ENCODE results near the gene ACOT7.

DNA sequence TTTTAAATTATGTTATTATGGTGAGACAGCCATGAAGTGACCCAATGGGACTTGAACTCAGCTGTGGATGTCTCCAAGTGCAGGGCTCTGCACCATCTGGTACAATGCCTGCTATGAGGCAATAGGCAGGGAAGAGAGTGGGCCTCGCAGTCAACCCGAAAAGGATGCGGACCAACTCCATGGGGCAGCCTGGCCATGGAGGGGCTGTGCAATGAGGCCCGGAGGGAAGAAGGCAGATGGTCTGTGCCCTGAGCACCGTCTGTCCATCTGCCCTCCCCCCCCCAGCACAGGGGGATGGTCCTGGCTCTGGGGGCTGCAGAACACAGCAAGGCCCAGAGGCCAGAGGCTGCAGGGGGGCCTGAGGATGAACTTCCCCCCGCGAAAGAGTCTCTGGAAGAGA lies 48.0 kb upstream of the ACOT7 start:
- TF ChIP-seq, protein P1, sequence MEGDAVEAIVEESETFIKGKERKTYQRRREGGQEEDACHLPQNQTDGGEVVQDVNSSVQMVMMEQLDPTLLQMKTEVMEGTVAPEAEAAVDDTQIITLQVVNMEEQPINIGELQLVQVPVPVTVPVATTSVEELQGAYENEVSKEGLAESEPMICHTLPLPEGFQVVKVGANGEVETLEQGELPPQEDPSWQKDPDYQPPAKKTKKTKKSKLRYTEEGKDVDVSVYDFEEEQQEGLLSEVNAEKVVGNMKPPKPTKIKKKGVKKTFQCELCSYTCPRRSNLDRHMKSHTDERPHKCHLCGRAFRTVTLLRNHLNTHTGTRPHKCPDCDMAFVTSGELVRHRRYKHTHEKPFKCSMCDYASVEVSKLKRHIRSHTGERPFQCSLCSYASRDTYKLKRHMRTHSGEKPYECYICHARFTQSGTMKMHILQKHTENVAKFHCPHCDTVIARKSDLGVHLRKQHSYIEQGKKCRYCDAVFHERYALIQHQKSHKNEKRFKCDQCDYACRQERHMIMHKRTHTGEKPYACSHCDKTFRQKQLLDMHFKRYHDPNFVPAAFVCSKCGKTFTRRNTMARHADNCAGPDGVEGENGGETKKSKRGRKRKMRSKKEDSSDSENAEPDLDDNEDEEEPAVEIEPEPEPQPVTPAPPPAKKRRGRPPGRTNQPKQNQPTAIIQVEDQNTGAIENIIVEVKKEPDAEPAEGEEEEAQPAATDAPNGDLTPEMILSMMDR (IDR thresholded peaks at IDR 0.05): no peak
- TF ChIP-seq, protein P2, sequence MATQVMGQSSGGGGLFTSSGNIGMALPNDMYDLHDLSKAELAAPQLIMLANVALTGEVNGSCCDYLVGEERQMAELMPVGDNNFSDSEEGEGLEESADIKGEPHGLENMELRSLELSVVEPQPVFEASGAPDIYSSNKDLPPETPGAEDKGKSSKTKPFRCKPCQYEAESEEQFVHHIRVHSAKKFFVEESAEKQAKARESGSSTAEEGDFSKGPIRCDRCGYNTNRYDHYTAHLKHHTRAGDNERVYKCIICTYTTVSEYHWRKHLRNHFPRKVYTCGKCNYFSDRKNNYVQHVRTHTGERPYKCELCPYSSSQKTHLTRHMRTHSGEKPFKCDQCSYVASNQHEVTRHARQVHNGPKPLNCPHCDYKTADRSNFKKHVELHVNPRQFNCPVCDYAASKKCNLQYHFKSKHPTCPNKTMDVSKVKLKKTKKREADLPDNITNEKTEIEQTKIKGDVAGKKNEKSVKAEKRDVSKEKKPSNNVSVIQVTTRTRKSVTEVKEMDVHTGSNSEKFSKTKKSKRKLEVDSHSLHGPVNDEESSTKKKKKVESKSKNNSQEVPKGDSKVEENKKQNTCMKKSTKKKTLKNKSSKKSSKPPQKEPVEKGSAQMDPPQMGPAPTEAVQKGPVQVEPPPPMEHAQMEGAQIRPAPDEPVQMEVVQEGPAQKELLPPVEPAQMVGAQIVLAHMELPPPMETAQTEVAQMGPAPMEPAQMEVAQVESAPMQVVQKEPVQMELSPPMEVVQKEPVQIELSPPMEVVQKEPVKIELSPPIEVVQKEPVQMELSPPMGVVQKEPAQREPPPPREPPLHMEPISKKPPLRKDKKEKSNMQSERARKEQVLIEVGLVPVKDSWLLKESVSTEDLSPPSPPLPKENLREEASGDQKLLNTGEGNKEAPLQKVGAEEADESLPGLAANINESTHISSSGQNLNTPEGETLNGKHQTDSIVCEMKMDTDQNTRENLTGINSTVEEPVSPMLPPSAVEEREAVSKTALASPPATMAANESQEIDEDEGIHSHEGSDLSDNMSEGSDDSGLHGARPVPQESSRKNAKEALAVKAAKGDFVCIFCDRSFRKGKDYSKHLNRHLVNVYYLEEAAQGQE (IDR thresholded peaks at IDR 0.05; ENCODE audit: insufficient read depth in 1 of 2, low read depth in 2 of 2, low read length in 1 of 2): no peak
- no peak for TF ChIP-seq SIN3A (IDR thresholded peaks at IDR 0.05; ENCODE audit: borderline replicate concordance, insufficient read depth, low read depth, low read length)

Measured in Panc1 (cell line).